Hepatocyte (in vitro differentiated cells): ENCODE data around the gene KAT7. TPM values are rescaled to one million over a fixed set of nuclear protein-coding genes. Genes with fewer than 3 reads are reported as not detected.
"Not testable (repeated sequence)": the region's sequence is repeated elsewhere in the genome, so short reads cannot be mapped to it uniquely, and the experiment has no call there.

Experiments used
- DNase-seq: peaks from one replicate; pipeline ENCODE4 v3.0.0-alpha.2; 2016; ENCODE audit warnings: low spot score
- H2AFZ ChIP-seq: fragments of 200-600 bp; sonication (generic); 2 replicates; pipeline ENCODE4 v1.6.0; 2016; ENCODE audit warnings: antibody characterized with exemption, mild to moderate bottlenecking
- H3K27ac ChIP-seq: fragments of 200-600 bp; sonication (generic); 2 replicates; pipeline ENCODE4 v1.5.1; 2016; ENCODE audit warnings: mild to moderate bottlenecking
- H3K27me3 ChIP-seq: fragments of 200-600 bp; sonication (generic); 2 replicates; pipeline ENCODE4 v1.6.1; 2016
- H3K36me3 ChIP-seq: fragments of 200-600 bp; sonication (generic); replicated peaks from 2 replicates; pipeline ENCODE4 v1.5.1; 2016; ENCODE audit warnings: low read depth; ENCODE audit not compliant: insufficient read depth
- H3K4me1 ChIP-seq: fragments of 200-600 bp; sonication (generic); 2 replicates; pipeline ENCODE4 v1.5.1; 2016; ENCODE audit warnings: mild to moderate bottlenecking, moderate library complexity; ENCODE audit not compliant: insufficient read depth
- H3K4me2 ChIP-seq: fragments of 200-600 bp; sonication (generic); 2 replicates; pipeline ENCODE4 v1.6.0; 2016
- H3K4me3 ChIP-seq: fragments of 200-600 bp; sonication (generic); 2 replicates; pipeline ENCODE4 v1.5.1; 2016; ENCODE audit warnings: mild to moderate bottlenecking
- H3K79me2 ChIP-seq: fragments of 200-600 bp; sonication (generic); 2 replicates; pipeline ENCODE4 v1.6.0; 2017; ENCODE audit warnings: mild to moderate bottlenecking
- H3K9me2 ChIP-seq: fragments of 200-600 bp; sonication (generic); replicated peaks from 2 replicates; pipeline ENCODE4 v1.6.0; 2017; ENCODE audit warnings: mild to moderate bottlenecking; ENCODE audit not compliant: insufficient read depth
- H3K9me3 ChIP-seq: fragments of 200-600 bp; sonication (generic); 2 replicates; pipeline ENCODE4 v1.5.1; 2016; ENCODE audit warnings: low read depth, mild to moderate bottlenecking
- H4K20me1 ChIP-seq: fragments of 200-600 bp; sonication (generic); 2 replicates; pipeline ENCODE4 v1.6.0; 2016; ENCODE audit warnings: mild to moderate bottlenecking; ENCODE audit not compliant: insufficient read depth, poor library complexity, severe bottlenecking
- CTCF ChIP-seq: fragments of 200-600 bp; sonication (generic); IDR thresholded peaks from 2 replicates; pipeline ENCODE4 v1.5.1; 2016; ENCODE audit warnings: antibody characterized with exemption, mild to moderate bottlenecking; ENCODE audit not compliant: poor library complexity
- EZH2 ChIP-seq: fragments of 200-600 bp; sonication (generic); IDR thresholded peaks from 2 replicates; pipeline ENCODE4 v1.6.1; 2016; ENCODE audit warnings: antibody characterized with exemption, mild to moderate bottlenecking, borderline replicate concordance
- EZH2phosphoT487 ChIP-seq: fragments of 200-600 bp; sonication (generic); IDR thresholded peaks from one replicate; pipeline ENCODE4 v1.6.1; 2018; ENCODE audit warnings: antibody characterized with exemption, mild to moderate bottlenecking, low read depth, moderate library complexity; ENCODE audit not compliant: unreplicated experiment, severe bottlenecking
- WGBS: methylation state at CpG from one replicate; pipeline ENCODE4 v1.1.6; 2016; ENCODE audit warnings: low lambda C conversion rate; ENCODE audit errors: missing lambda C conversion rate; 5-methylcytosine and 5-hydroxymethylcytosine counted together
- polyA plus RNA-seq: library from polyadenylated mRNA; unstranded; fragments of >200 nt; fragmentation: Nextera tagmentation; extraction: Ambion mirVana; gene quantifications from 2 replicates; pipeline ENCODE4 v1.2.1, GENCODE V29; 2016
- total RNA-seq: library from RNA; depleted of rRNA; stranded (reverse); fragments of >200 nt; gene quantifications from 2 replicates; pipeline ENCODE4 v1.2.3, GENCODE V29; 2014

The KAT7 gene
- total and polyA plus RNA-seq, 2 experiments from 2014 or later = 21.4 to 30.1 TPM

- H2AFZ ChIP-seq = no peak overlapping the region
- H3K79me2 ChIP-seq = peaks cover 7% of the 10 kb centered on the region
- TF ChIP-seq CTCF (no peak), EZH2 (no peak), EZH2phosphoT487 (no peak)
- no peaks in the 10 kb centered on the region for H3K9me2 ChIP-seq
- no peak overlapping the region for H3K4me3 ChIP-seq
- H3K9me3 ChIP-seq = no peaks in the 10 kb centered on the region
- no peak overlapping the region for H3K27ac ChIP-seq
- H4K20me1 ChIP-seq = no peaks in the 10 kb centered on the region
- H3K4me2 ChIP-seq = no peak overlapping the region
- H3K4me1 ChIP-seq = no peaks in the 10 kb centered on the region
- 94% methylated on average over 2 of the region's 2 CpGs for WGBS
- no peak for DNase-seq
- H3K27me3 ChIP-seq = no peaks in the 10 kb centered on the region
- no peaks in the 10 kb centered on the region for H3K36me3 ChIP-seq
These were observed 35.1 kb downstream of the KAT7 start for GRCh38 chr17:49823614-49824013.

DNA sequence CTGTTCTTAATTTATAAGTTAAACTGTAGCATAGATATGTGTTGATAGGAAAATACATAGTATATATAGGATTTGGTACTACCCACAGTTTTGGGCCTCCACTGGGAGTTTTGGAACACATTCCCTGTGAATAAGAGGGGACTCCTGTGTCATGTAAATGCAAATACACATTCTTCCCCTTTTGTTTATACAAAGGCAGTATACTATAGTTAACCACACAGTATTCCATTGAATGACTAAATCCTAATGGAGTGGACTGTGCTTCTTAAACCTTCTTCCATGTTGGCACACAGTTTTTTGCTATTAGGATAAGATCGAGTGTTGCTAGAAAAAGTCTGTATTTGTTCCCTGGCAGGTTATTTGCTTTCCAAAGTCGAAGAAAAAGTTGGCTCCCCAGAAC, 37.2 kb downstream of the KAT7 start:
- TF ChIP-seq EZH2 = no peak
- TF ChIP-seq CTCF = no peak
- TF ChIP-seq EZH2phosphoT487 = no peak
- no peaks in the 10 kb centered on the region for H3K4me1 ChIP-seq
- H3K36me3 ChIP-seq = no peaks in the 10 kb centered on the region
- H3K27ac ChIP-seq = no peak overlapping the region
- no peaks in the 10 kb centered on the region for H3K9me2 ChIP-seq
- 95% methylated on average over 2 of the region's 2 CpGs for WGBS
- H3K9me3 ChIP-seq = no peaks in the 10 kb centered on the region
- no peaks in the 10 kb centered on the region for H3K27me3 ChIP-seq
- H2AFZ ChIP-seq = no peak overlapping the region
- no peaks in the 10 kb centered on the region for H4K20me1 ChIP-seq
- no peak overlapping the region for H3K4me3 ChIP-seq
- no peak for DNase-seq
- H3K4me2 ChIP-seq = no peak overlapping the region
- H3K79me2 ChIP-seq = no peaks in the 10 kb centered on the region

DNA sequence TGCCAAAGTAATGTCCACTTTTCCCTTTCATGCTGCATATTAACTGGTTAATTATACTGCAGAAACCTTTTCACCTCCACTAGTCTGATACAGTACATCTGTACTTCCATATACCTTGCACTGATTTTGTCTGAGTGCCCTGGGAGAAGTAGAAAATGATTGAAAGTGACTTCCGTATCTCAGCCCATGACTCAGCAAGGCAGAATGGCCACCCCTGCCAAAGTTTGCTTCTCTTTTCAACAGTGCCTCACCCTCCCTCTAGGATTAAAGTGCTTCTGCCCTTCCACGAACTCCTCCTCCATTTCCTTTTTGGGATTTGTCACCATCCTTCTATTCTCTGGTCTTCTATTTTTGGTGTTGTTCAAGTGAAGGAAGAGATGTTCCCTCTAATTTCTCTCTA, 39.8 kb downstream of the KAT7 start:
- H3K9me3 ChIP-seq, H3K4me2 ChIP-seq, H2AFZ ChIP-seq, H3K36me3 ChIP-seq, DNase-seq, H3K27me3 ChIP-seq, H3K9me2 ChIP-seq, H3K4me3 ChIP-seq, H3K79me2 ChIP-seq, H4K20me1 ChIP-seq, H3K4me1 ChIP-seq, H3K27ac ChIP-seq: not testable (repeated sequence)
- 82% methylated on average over 2 of the region's 2 CpGs for WGBS

- DNase-seq = no peak
- Histone ChIP-seq H3K27ac (no peak overlapping the region), H3K4me1 (no peaks in the 10 kb centered on the region), H3K79me2 (no peaks in the 10 kb centered on the region), H3K4me3 (no peak overlapping the region), H3K36me3 (no peaks in the 10 kb centered on the region), H2AFZ (no peak overlapping the region), H3K9me3 (no peaks in the 10 kb centered on the region), H3K9me2 (no peaks in the 10 kb centered on the region), H3K4me2 (no peak overlapping the region), H3K27me3 (no peaks in the 10 kb centered on the region), H4K20me1 (no peaks in the 10 kb centered on the region)
- WGBS = 88% methylated on average over 2 of the region's 2 CpGs
- TF ChIP-seq CTCF (no peak), EZH2phosphoT487 (no peak), EZH2 (no peak)
These were observed 40.5 kb downstream of the KAT7 start for GRCh38 chr17:49829026-49829425.
